Stimulated activated CD4-positive, alpha-beta T cell treated with anti-CD3 and anti-CD28 coated beads, Interleukin-1b, Interleukin-23, amount 100 ng/mL, for 4 hours (primary cell): ENCODE data around the gene ZBED1.
"Not testable (repeated sequence)": the region's sequence is repeated elsewhere in the genome, so short reads cannot be mapped to it uniquely, and the experiment has no call there.

Experiments
- DNase-seq, 2 donors: peaks; one replicate each; pipeline ENCODE4 v3.0.0-alpha.2; 2020; ENCODE audit warnings: low read depth in 2 of 2

The ZBED1 gene

DNA sequence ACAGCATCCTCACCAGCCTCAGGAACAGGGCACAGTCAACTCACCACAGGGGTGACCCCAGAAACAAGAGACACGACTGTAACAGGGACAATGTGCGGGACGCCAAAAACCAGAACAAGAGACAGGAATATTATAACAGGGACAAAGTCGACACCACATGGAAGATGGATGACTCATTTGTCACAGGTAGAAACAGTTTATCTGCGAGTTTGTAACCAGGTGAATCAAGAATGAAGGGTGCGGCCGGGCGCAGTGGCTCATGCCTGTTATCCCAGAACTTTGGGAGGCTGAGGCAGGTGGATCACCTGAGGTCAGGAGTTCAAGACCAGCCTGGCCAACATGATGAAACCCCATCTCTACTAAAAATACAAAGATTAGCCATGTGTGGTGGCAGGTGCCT is 44.7 kb downstream of the ZBED1 start:
- DNase-seq: not testable (repeated sequence)

GRCh38 chrX:2454620-2455019 is 46.2 kb downstream of the ZBED1 start:
- DNase-seq: not testable (repeated sequence)

- DNase-seq: no peak
Measured at GRCh38 chrX:2452799-2453198, 48.0 kb downstream of the ZBED1 start.

- DNase-seq: no peak
Measured at GRCh38 chrX:2452317-2452784, 48.4 kb downstream of the ZBED1 start.

- no peak for DNase-seq
Measured at GRCh38 chrX:2451501-2452316, 49.1 kb downstream of the ZBED1 start.

- no peak for DNase-seq
Measured at GRCh38 chrX:2450681-2451080, 50.1 kb downstream of the ZBED1 start.

DNA sequence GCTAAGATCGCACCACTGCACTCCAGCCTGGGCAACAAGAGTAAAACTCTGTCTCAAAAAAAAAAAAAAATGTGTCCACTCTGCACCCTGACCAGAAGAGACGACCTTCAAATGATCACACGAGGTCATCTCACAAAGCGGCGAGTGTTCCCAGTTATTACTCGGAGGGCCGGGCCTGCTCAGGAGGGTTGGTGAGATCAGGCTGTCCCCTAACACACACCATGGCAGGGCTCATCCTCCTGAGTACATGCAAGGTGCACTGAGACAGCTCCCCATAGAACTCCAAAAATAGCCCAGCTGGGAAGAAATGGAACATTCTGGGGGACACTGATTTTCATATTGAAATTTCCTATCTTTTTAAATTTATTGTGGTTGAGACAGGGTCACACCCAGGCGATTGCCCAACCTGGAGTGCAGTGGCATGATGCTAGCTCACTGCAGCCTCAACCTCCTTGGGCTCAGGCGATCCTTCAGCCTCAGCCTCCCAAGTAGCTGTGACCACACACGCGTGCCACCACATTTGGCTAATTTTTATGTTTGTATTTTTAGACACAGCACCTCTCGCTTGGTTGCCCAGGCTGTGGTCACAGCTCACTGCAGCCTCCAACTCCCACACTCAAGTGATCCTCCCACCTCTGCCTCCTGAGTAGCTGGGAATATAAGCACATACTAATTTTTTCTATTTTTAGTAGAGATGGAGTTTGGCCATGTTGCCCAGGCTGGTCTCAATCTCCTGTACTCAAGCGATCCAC is 51.5 kb downstream of the ZBED1 start:
- no peak for DNase-seq

DNA sequence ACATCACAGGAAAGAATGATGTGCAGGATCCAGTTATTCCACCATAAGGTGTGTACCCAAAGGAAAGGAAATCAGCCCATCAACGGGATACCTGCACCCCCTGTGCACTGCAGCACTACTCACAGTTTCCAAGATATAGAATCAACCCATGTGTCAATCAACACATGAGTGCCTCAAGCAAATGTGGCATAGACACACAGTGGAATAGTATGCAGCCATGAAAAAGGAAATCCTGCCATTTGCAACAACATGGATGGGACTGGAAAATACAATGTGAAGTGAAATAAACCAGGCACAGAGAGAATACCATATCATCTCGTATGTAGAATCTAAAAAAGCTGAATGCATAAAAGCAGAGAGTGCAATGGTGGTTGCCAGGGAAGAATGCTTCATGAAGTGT is 53.3 kb downstream of the ZBED1 start:
- no peak for DNase-seq

DNA sequence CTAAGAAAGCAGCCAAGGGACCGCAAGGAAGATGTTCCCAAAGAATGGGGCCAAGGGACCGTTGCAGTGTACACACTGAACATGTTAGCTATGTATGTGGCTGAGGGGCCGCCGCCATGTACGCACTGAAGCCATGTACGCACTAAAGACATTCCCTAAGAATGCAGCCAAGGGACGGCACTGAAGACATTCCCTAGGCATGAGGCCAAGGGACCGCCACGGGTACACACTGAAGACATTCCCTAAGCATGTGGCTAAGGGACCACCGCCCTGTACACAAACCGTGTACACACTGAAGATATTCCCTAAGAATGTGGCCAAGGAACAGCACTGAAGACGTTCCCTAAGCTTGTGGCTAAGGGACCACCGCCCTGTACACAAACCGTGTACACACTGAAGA is 54.0 kb downstream of the ZBED1 start:
- DNase-seq: no peak

- DNase-seq: no peak
Measured at GRCh38 chrX:2445662-2446623, 54.8 kb downstream of the ZBED1 start.

- DNase-seq: no peak
Measured at GRCh38 chrX:2442694-2443093, 58.1 kb downstream of the ZBED1 start.

DNA sequence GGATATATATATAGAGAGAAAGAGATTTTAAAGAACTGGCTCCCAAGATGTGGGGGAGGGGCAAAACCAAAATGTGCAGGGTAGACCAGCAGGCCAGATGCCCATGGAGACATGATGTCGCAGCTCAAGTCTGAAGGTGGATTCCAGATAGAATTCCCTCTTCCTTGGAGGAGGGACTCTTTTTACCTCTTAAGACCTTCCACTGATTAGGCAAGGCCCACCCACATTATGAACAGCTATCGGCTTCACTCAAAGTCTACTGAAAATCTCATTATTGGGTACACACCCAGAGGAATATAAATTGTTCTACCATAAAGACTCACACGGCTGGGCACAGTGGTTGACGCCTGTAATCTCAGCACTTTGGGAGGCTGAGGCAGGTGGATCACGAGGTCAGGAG is 59.3 kb downstream of the ZBED1 start:
- DNase-seq: no peak

DNA sequence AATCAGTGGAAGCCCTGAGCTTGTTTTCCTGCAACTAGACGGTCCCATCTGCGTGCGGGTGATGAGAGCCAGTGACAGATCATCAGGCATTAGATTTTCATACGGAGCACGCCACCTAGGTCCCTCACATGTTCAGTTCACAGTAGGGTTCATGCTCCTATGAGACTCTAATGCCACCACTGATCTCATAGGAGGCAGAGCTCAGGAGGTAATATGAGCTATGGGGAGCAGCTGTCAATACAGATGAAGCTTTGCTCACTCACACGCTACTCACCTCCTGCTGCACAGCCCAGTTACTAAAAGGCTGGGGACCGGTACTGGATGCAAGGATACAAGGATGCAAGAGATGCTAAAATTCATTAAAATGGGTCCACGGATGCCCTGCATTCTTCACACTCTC is 61.2 kb downstream of the ZBED1 start:
- DNase-seq: no peak
